ENCODE results near the gene TNNT3. TPM values are rescaled to one million over a fixed set of nuclear protein-coding genes. Genes with fewer than 3 reads are reported as not detected.

TNNT3 gene
- total RNA-seq, 2 experiments from 2014 or later = 3.7 to 5.4 TPM

- H3K27ac Mint-ChIP-seq = no peak overlapping the region
- CTCF ChIA-PET = no interaction called here
- POLR2A ChIA-PET = no interaction called here
These were observed 25.7 kb upstream of the TNNT3 start for GRCh38 chr11:1893581-1894359.

GRCh38 chr11:1894759-1895158 lies 24.7 kb upstream of the TNNT3 start:
- H3K4me1 Mint-ChIP-seq = peaks cover 30% of the 10 kb centered on the region
- no peak for DNase-seq
- POLR2A ChIA-PET = interaction anchor here (0.6 kb wide), 1 partner anchor 49 kb away, joined by 5 read pairs; no protein-coding TSS in a partner anchor
- H3K27ac Mint-ChIP-seq = no peak overlapping the region
- H3K36me3 Mint-ChIP-seq (ENCODE audit: low read depth) = peaks cover 19% of the 10 kb centered on the region
- H3K9me3 Mint-ChIP-seq = no peaks in the 10 kb centered on the region
- peaks cover 26% of the 10 kb centered on the region for H3K27me3 Mint-ChIP-seq
- CTCF ChIA-PET = interaction anchor here (0.6 kb wide), 1 partner anchor 1297 kb away, joined by 4 read pairs; no protein-coding TSS in a partner anchor
- no peak overlapping the region for H3K4me3 Mint-ChIP-seq

More at GRCh38 chr11:1893581-1894359, 25.7 kb upstream of the TNNT3 start:
- H3K36me3 Mint-ChIP-seq (ENCODE audit: low read depth) = peaks cover 23% of the 10 kb centered on the region
- H3K4me1 Mint-ChIP-seq = peaks cover 36% of the 10 kb centered on the region
- peaks cover 22% of the 10 kb centered on the region for H3K27me3 Mint-ChIP-seq
- H3K9me3 Mint-ChIP-seq = no peaks in the 10 kb centered on the region
- no peak overlapping the region for H3K4me3 Mint-ChIP-seq
- DNase-seq = no peak

GRCh38 chr11:1896468-1896867 lies 23.0 kb upstream of the TNNT3 start:
- POLR2A ChIA-PET = no interaction called here
- H3K27me3 Mint-ChIP-seq = peaks cover 34% of the 10 kb centered on the region
- CTCF ChIA-PET = no interaction called here
- peaks cover 16% of the 10 kb centered on the region for H3K4me1 Mint-ChIP-seq
- H3K27ac Mint-ChIP-seq = no peak overlapping the region
- no peaks in the 10 kb centered on the region for H3K9me3 Mint-ChIP-seq
- H3K4me3 Mint-ChIP-seq = no peak overlapping the region
- DNase-seq = no peak
- H3K36me3 Mint-ChIP-seq (ENCODE audit: low read depth) = peaks cover 16% of the 10 kb centered on the region

DNA sequence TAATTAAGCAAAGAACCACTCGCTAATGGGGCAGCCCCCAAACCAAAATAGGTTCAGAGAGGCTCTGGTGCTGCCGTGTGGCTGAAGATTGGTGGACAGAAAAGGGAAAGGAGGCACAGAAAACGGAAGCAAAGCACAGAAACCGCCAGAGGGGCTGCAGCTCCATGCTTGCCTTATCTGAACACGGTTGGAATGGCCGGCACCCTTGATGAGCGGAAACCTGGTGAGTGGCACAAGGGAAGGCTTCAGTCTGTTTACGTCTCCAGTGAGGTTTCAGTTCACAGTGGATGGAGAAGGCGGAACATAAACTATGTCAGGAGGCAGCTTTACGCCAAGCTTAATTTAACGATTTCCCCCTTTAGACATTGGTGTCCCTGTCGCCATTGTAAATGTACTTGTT lies 22.6 kb upstream of the TNNT3 start:
- Mint-ChIP-seq H3K27ac (no peak overlapping the region), H3K36me3 (ENCODE audit: low read depth) (peaks cover 15% of the 10 kb centered on the region), H3K4me3 (no peak overlapping the region), H3K4me1 (peaks cover 14% of the 10 kb centered on the region), H3K27me3 (peaks cover 35% of the 10 kb centered on the region), H3K9me3 (no peaks in the 10 kb centered on the region)
- ChIA-PET POLR2A (no interaction called here), CTCF (no interaction called here)
- no peak for DNase-seq

GRCh38 chr11:1899090-1899489 lies 20.4 kb upstream of the TNNT3 start:
- POLR2A ChIA-PET = interaction anchor here (0.6 kb wide), 1 partner anchor 14 kb away, joined by 5 read pairs; no protein-coding TSS in a partner anchor
- CTCF ChIA-PET = interaction anchor here (1.2 kb wide), 2 partner anchors 50 to 103 kb away, joined by 3 read pairs; no protein-coding TSS in a partner anchor
- H3K9me3 Mint-ChIP-seq = no peaks in the 10 kb centered on the region

GRCh38 chr11:1899686-1900085 lies 19.8 kb upstream of the TNNT3 start:
- ChIA-PET CTCF (interaction anchor here (1.2 kb wide), 2 partner anchors 49 to 102 kb away, joined by 3 read pairs; no protein-coding TSS in a partner anchor), POLR2A (no interaction called here)

More at GRCh38 chr11:1899090-1899489, 20.4 kb upstream of the TNNT3 start:
- H3K4me1 Mint-ChIP-seq = no peaks in the 10 kb centered on the region
- DNase-seq = no peak
- no peak overlapping the region for H3K27ac Mint-ChIP-seq
- H3K27me3 Mint-ChIP-seq = peaks cover 39% of the 10 kb centered on the region
- no peaks in the 10 kb centered on the region for H3K36me3 Mint-ChIP-seq (ENCODE audit: low read depth)
- H3K4me3 Mint-ChIP-seq = no peak overlapping the region

GRCh38 chr11:1906181-1906580 lies 13.3 kb upstream of the TNNT3 start:
- H3K4me3 Mint-ChIP-seq = no peak overlapping the region
- H3K27me3 Mint-ChIP-seq = peaks cover 22% of the 10 kb centered on the region
- no peak for DNase-seq
- POLR2A ChIA-PET = no interaction called here
- no peak overlapping the region for H3K27ac Mint-ChIP-seq
- H3K36me3 Mint-ChIP-seq (ENCODE audit: low read depth) = no peaks in the 10 kb centered on the region
- CTCF ChIA-PET = interaction anchor here (1.8 kb wide), 1 partner anchor 42 kb away, joined by 5 read pairs; the partner anchor contains the start of gene MRPL23
- H3K9me3 Mint-ChIP-seq = no peaks in the 10 kb centered on the region
- H3K4me1 Mint-ChIP-seq = no peaks in the 10 kb centered on the region

More at GRCh38 chr11:1899686-1900085, 19.8 kb upstream of the TNNT3 start:
- Mint-ChIP-seq H3K9me3 (no peaks in the 10 kb centered on the region), H3K36me3 (ENCODE audit: low read depth) (no peaks in the 10 kb centered on the region), H3K4me3 (no peak overlapping the region), H3K27me3 (peaks cover 40% of the 10 kb centered on the region), H3K4me1 (no peaks in the 10 kb centered on the region), H3K27ac (no peak overlapping the region)
- no peak for DNase-seq

GRCh38 chr11:1906611-1907423 lies 12.7 kb upstream of the TNNT3 start:
- H3K27me3 Mint-ChIP-seq = peaks cover 19% of the 10 kb centered on the region
- ChIA-PET CTCF (interaction anchor here (1.8 kb wide), 1 partner anchor 41 kb away, joined by 5 read pairs; the partner anchor contains the start of gene MRPL23), POLR2A (no interaction called here)
- no peak overlapping the region for H3K27ac Mint-ChIP-seq
- H3K4me1 Mint-ChIP-seq = no peaks in the 10 kb centered on the region
- no peaks in the 10 kb centered on the region for H3K36me3 Mint-ChIP-seq (ENCODE audit: low read depth)
- no peaks in the 10 kb centered on the region for H3K9me3 Mint-ChIP-seq
- no peak overlapping the region for H3K4me3 Mint-ChIP-seq
- DNase-seq = no peak

DNA sequence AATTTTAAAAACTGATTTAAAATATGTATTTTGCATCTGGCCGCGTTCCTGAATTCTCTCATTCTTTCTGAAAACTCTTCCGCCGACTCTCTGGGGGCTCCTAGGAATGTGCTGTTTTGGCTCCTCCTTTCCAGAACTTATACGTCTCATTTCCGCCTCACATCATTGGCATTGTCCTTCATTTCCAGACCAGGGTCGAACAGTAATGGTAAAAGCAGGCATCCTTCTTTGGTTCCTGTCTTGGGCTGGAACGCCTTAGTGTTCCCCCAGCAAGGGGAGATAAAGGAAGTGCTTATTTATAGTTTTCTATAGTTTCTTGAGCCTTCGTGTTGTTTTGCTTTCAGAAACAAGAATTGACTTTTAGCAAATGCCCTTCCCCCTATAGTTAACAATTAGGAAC lies 10.9 kb upstream of the TNNT3 start:
- Mint-ChIP-seq H3K9me3 (no peaks in the 10 kb centered on the region), H3K4me1 (no peaks in the 10 kb centered on the region), H3K4me3 (no peak overlapping the region), H3K27ac (no peak overlapping the region), H3K27me3 (peaks cover 17% of the 10 kb centered on the region), H3K36me3 (ENCODE audit: low read depth) (no peaks in the 10 kb centered on the region)
- CTCF ChIA-PET = interaction anchor here (1.7 kb wide), 1 partner anchor 27 kb away, joined by 3 read pairs; no protein-coding TSS in a partner anchor
- POLR2A ChIA-PET = no interaction called here
- DNase-seq = no peak

- POLR2A ChIA-PET = no interaction called here
- no peak for DNase-seq
- peaks cover 4% of the 10 kb centered on the region for H3K9me3 Mint-ChIP-seq
- H3K4me1 Mint-ChIP-seq = no peaks in the 10 kb centered on the region
- peaks cover 19% of the 10 kb centered on the region for H3K27me3 Mint-ChIP-seq
- H3K36me3 Mint-ChIP-seq (ENCODE audit: low read depth) = no peaks in the 10 kb centered on the region
- H3K27ac Mint-ChIP-seq = no peak overlapping the region
- CTCF ChIA-PET = interaction anchor here (1.7 kb wide), 1 partner anchor 28 kb away, joined by 3 read pairs; no protein-coding TSS in a partner anchor
- no peak overlapping the region for H3K4me3 Mint-ChIP-seq
These were observed 10.0 kb upstream of the TNNT3 start for GRCh38 chr11:1909524-1909923.

DNA sequence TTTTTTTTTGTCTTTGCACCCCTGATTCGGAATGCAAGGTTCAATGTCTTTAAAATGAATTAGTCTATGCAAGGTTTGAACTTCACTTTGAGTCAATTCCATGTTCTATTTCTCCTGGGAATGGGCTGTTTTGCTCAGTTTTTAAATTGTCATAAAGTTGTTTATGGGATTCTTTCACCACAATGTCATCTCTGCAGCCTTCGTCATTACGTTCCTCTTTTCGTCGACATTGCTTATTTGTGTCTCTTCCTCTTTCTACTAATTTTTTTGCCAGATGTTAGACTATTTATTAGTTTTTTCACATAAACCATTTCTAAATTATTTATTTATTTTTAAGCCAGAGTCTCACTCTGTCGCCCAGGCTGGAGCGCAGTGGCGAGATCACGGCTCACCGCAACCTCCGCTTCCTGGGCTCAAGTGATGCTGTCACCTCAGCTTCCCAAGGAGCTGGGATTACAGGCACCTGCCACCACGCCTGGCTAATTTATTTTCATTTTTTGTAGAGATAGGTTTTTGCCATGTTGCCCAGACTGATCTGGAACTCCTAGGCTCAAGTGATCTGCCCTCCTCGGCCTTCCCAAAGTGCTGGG lies 7.1 kb upstream of the TNNT3 start:
- Mint-ChIP-seq H3K27me3 (peaks cover 12% of the 10 kb centered on the region), H3K4me1 (peaks cover 10% of the 10 kb centered on the region), H3K27ac (no peak overlapping the region), H3K9me3 (peaks cover 12% of the 10 kb centered on the region), H3K36me3 (ENCODE audit: low read depth) (no peaks in the 10 kb centered on the region), H3K4me3 (no peak overlapping the region)
- DNase-seq = no peak
- ChIA-PET CTCF (interaction anchor here (0.6 to 0.7 kb wide), 2 partner anchors 20 to 206 kb away, joined by 3 read pairs; no protein-coding TSS in a partner anchor), POLR2A (interaction anchor here (0.7 kb wide), 1 partner anchor 13 kb away, joined by 5 read pairs; no protein-coding TSS in a partner anchor)

GRCh38 chr11:1913271-1914060 lies 6.0 kb upstream of the TNNT3 start:
- Mint-ChIP-seq H3K9me3 (peaks cover 12% of the 10 kb centered on the region), H3K4me1 (peaks cover 10% of the 10 kb centered on the region), H3K4me3 (no peak overlapping the region), H3K36me3 (ENCODE audit: low read depth) (no peaks in the 10 kb centered on the region), H3K27ac (peak overlapping the region; percentile 5), H3K27me3 (peaks cover 9% of the 10 kb centered on the region)
- ChIA-PET POLR2A (no interaction called here), CTCF (interaction anchor here (0.7 to 1.3 kb wide), 2 partner anchors 12 to 207 kb away, joined by 3 read pairs; no protein-coding TSS in a partner anchor)
- DNase-seq = no peak
